ENCODE measurements around the gene RFX3.

The RFX3 gene

GRCh38 chr9:3475300-3476020, 50.3 kb downstream of the RFX3 start:
- no peak for DNase-seq (ENCODE audit: low read depth)

- DNase-seq (ENCODE audit: low read depth) = no peak
These were observed 51.0 kb downstream of the RFX3 start for GRCh38 chr9:3474821-3475220.

- no peak for DNase-seq (ENCODE audit: low read depth)
These were observed 52.4 kb downstream of the RFX3 start for GRCh38 chr9:3473405-3473804.

GRCh38 chr9:3471883-3472282, 53.9 kb downstream of the RFX3 start:
- no peak for DNase-seq (ENCODE audit: low read depth)

GRCh38 chr9:3468421-3469205, 57.2 kb downstream of the RFX3 start:
- no peak for DNase-seq (ENCODE audit: low read depth)

- peak; percentile 20 for DNase-seq (ENCODE audit: low read depth)
These were observed 58.1 kb downstream of the RFX3 start for GRCh38 chr9:3467593-3468219.

- DNase-seq (ENCODE audit: low read depth) = no peak
These were observed 61.7 kb downstream of the RFX3 start for GRCh38 chr9:3464033-3464638.

- DNase-seq (ENCODE audit: low read depth) = no peak
These were observed 66.9 kb downstream of the RFX3 start for GRCh38 chr9:3458806-3459475.

GRCh38 chr9:3457175-3457574, 68.6 kb downstream of the RFX3 start:
- no peak for DNase-seq (ENCODE audit: low read depth)

- DNase-seq (ENCODE audit: low read depth) = no peak
These were observed 70.1 kb downstream of the RFX3 start for GRCh38 chr9:3455717-3456116.

GRCh38 chr9:3455094-3455493, 70.7 kb downstream of the RFX3 start:
- no peak for DNase-seq (ENCODE audit: low read depth)

- no peak for DNase-seq (ENCODE audit: low read depth)
These were observed 73.8 kb downstream of the RFX3 start for GRCh38 chr9:3451956-3452355.

- no peak for DNase-seq (ENCODE audit: low read depth)
These were observed 78.0 kb downstream of the RFX3 start for GRCh38 chr9:3447788-3448187.

- no peak for DNase-seq (ENCODE audit: low read depth)
These were observed 78.7 kb downstream of the RFX3 start for GRCh38 chr9:3447143-3447542.

- DNase-seq (ENCODE audit: low read depth) = no peak
These were observed 79.5 kb downstream of the RFX3 start for GRCh38 chr9:3446313-3446712.

- DNase-seq (ENCODE audit: low read depth) = no peak
These were observed 81.8 kb downstream of the RFX3 start for GRCh38 chr9:3444016-3444415.

GRCh38 chr9:3441197-3441816, 84.5 kb downstream of the RFX3 start:
- peak; percentile 9 for DNase-seq (ENCODE audit: low read depth)

GRCh38 chr9:3436629-3437420, 89.0 kb downstream of the RFX3 start:
- no peak for DNase-seq (ENCODE audit: low read depth)

GRCh38 chr9:3435732-3436131, 90.1 kb downstream of the RFX3 start:
- DNase-seq (ENCODE audit: low read depth) = no peak

GRCh38 chr9:3434594-3434993, 91.2 kb downstream of the RFX3 start:
- DNase-seq (ENCODE audit: low read depth) = no peak

- DNase-seq (ENCODE audit: low read depth) = no peak
These were observed 92.0 kb downstream of the RFX3 start for GRCh38 chr9:3433754-3434153.
